OCI-LY3 (cell line): ENCODE data around the gene SRSF4.

Source experiments
- H2AFZ ChIP-seq: fragments of 200-600, 300-600 bp; shearing (Covaris generic); 2 replicates; pipeline ENCODE4 v1.6.0; 2014; ENCODE audit warnings: antibody characterized with exemption, low read depth, low read length
- H3K27ac ChIP-seq: fragments of 200-600, 300-600 bp; sonication (generic); 2 replicates; pipeline ENCODE4 v1.5.1; 2014; ENCODE audit warnings: mild to moderate bottlenecking, low read length, moderate library complexity, mixed read lengths
- H3K27me3 ChIP-seq: fragments of 200-600, 300-600 bp; sonication (generic); 2 replicates; pipeline ENCODE4 v1.6.1; 2014; ENCODE audit warnings: low read depth, low read length, mixed read lengths
- H3K36me3 ChIP-seq: fragments of 200-600, 300-600 bp; sonication (generic); replicated peaks from 2 replicates; pipeline ENCODE3; 2014; ENCODE audit warnings: low read depth, low read length, mixed read lengths
- H3K4me1 ChIP-seq: fragments of 300-600, 200-600 bp; sonication (generic); 2 replicates; pipeline ENCODE4 v1.6.1; 2014; ENCODE audit warnings: low read length, mixed read lengths
- H3K4me2 ChIP-seq: fragments of 200-600, 300-600 bp; sonication (generic); 2 replicates; pipeline ENCODE4 v1.6.1; 2014; ENCODE audit warnings: low read length, mixed read lengths
- H3K4me3 ChIP-seq: fragments of 300-600, 200-600 bp; sonication (generic); 2 replicates; pipeline ENCODE4 v1.5.1; 2014; ENCODE audit warnings: antibody characterized with exemption, mild to moderate bottlenecking, low read length, moderate library complexity
- H3K79me2 ChIP-seq: fragments of 300-600, 200-600 bp; shearing (Covaris generic); 2 replicates; pipeline ENCODE4 v1.6.1; 2014; ENCODE audit warnings: mild to moderate bottlenecking, low read length, mixed read lengths
- H3K9ac ChIP-seq: fragments of 300-600, 200-600 bp; shearing (Covaris generic); 2 replicates; pipeline ENCODE4 v1.6.0; 2014; ENCODE audit warnings: mild to moderate bottlenecking, low read length, moderate library complexity
- H3K9me3 ChIP-seq: fragments of 200-600, 300-600 bp; shearing (Covaris generic); 2 replicates; pipeline ENCODE4 v1.6.1; 2014; ENCODE audit warnings: low read length, mixed read lengths; ENCODE audit not compliant: insufficient read depth
- H4K20me1 ChIP-seq: fragments of 200-600, 300-600 bp; sonication (generic); 2 replicates; pipeline ENCODE4 v1.6.1; 2016; ENCODE audit warnings: low read length, mixed read lengths; ENCODE audit not compliant: insufficient read depth
- EZH2phosphoT487 ChIP-seq: fragments of 200-600 bp; shearing (Covaris generic); IDR thresholded peaks from 2 replicates; pipeline ENCODE4 v1.6.1; 2018; ENCODE audit warnings: antibody characterized with exemption, mixed run types, low read depth
- TF ChIP-seq, protein P1 (sequence below): fragments of 200-600, 300-600 bp; sonication (generic); IDR thresholded peaks from 2 replicates; pipeline ENCODE4 v1.5.1; 2014; ENCODE audit warnings: antibody characterized with exemption, low read length, low read depth

SRSF4 gene

DNA sequence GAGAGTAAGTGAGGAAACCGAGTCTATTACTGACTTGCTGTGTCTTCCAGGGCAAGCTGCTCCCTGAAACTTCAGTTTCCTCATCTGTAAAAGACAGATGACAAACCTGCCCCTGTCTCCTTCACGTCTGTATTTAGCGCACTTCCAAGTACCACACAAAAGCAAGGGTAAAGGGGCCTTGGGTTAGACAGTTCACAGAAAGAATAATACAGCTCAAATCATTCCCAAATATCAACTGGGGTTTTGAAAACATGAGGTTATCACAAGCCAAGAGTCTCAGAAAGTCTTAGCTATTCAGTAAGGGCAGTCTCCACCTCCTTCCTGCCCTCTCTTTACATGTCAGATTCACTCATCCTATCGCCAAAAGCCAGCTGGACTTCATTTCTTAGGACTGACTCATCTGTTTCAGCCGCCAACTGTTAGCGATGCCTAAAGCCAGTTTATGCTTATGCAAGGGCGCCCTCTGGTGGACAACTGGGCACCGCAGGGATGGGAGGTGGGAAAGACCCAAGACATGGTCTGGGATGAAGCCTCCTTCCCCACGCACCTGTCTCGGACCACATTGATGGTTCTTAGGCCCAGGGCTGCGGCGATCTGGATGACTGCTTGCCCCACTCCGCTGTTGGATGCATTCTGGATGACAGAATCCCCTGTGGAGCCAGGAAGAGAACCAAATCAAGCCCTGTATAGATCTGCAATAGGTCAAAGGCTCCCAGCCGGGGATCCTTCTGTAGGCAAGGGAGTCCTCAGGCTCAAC, 21.1 kb upstream of the SRSF4 start:
- no peak overlapping the region for H2AFZ ChIP-seq
- no peak overlapping the region for H3K4me3 ChIP-seq
- peaks cover 3% of the 10 kb centered on the region; the same call in 1 of the 2 replicates for H3K4me1 ChIP-seq
- no peaks in the 10 kb centered on the region for H3K9me3 ChIP-seq
- H3K9ac ChIP-seq: no peak overlapping the region
- peak overlapping the region; percentile 14; the same call in 1 of the 2 replicates for H3K4me2 ChIP-seq
- no peaks in the 10 kb centered on the region for H3K79me2 ChIP-seq
- H3K36me3 ChIP-seq: no peaks in the 10 kb centered on the region
- no peak overlapping the region for H3K27ac ChIP-seq
- H3K27me3 ChIP-seq: no peaks in the 10 kb centered on the region
- no peak for TF ChIP-seq EZH2phosphoT487
- TF ChIP-seq, protein P1, sequence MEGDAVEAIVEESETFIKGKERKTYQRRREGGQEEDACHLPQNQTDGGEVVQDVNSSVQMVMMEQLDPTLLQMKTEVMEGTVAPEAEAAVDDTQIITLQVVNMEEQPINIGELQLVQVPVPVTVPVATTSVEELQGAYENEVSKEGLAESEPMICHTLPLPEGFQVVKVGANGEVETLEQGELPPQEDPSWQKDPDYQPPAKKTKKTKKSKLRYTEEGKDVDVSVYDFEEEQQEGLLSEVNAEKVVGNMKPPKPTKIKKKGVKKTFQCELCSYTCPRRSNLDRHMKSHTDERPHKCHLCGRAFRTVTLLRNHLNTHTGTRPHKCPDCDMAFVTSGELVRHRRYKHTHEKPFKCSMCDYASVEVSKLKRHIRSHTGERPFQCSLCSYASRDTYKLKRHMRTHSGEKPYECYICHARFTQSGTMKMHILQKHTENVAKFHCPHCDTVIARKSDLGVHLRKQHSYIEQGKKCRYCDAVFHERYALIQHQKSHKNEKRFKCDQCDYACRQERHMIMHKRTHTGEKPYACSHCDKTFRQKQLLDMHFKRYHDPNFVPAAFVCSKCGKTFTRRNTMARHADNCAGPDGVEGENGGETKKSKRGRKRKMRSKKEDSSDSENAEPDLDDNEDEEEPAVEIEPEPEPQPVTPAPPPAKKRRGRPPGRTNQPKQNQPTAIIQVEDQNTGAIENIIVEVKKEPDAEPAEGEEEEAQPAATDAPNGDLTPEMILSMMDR: peak; percentile 83
- H4K20me1 ChIP-seq: no peaks in the 10 kb centered on the region

DNA sequence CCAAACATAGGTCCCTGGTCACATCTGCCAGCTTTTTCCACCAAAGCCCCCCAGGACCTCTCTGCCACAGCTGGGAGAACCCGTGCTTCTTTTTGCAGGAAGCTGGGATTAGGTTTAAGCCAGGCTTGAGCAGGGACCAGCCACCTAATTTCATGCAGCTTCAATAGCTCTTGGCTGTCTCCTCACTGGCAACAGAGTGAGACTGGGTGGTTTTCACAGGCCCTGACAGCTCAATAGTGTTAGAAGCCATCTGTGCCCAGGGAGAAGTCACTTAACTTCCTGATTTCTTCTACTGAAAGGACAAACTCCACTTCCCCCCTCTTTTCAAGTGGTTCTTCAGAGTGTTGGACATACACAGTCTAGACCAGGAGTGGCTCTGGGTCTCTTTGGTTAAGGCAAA, 20.4 kb upstream of the SRSF4 start:
- Histone ChIP-seq H3K27ac (no peak overlapping the region), H3K36me3 (no peaks in the 10 kb centered on the region), H3K9me3 (no peaks in the 10 kb centered on the region), H2AFZ (no peak overlapping the region), H3K4me1 (peaks cover 3% of the 10 kb centered on the region; the same call in 1 of the 2 replicates), H3K27me3 (no peaks in the 10 kb centered on the region), H3K79me2 (no peaks in the 10 kb centered on the region), H4K20me1 (no peaks in the 10 kb centered on the region), H3K9ac (no peak overlapping the region), H3K4me2 (no peak overlapping the region), H3K4me3 (no peak overlapping the region)
- TF ChIP-seq EZH2phosphoT487: no peak
- TF ChIP-seq, protein P1: no peak

DNA sequence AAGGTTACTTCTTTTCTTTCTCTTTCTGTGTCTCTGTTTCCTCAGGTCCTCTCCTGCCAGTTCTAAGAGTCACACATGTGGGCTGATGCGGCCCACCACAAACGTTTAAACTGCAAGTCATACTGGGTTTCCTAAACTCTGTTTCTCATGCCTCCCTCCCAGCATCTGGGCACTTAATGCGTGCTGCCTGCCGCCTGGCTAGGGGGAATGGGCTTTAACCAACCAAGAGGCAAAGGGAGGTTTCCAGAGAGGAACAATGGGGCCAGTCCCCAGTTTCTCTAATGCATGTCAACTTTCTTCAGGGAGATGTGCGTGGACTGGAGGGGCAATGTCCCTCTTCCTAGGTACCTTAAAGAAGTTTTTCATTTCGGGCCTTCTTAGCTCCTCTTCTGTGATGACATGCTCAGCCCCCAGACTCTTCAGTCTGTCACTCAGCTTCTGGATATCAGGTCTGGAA, 19.9 kb upstream of the SRSF4 start:
- H2AFZ ChIP-seq: no peak overlapping the region
- H3K36me3 ChIP-seq: no peaks in the 10 kb centered on the region

DNA sequence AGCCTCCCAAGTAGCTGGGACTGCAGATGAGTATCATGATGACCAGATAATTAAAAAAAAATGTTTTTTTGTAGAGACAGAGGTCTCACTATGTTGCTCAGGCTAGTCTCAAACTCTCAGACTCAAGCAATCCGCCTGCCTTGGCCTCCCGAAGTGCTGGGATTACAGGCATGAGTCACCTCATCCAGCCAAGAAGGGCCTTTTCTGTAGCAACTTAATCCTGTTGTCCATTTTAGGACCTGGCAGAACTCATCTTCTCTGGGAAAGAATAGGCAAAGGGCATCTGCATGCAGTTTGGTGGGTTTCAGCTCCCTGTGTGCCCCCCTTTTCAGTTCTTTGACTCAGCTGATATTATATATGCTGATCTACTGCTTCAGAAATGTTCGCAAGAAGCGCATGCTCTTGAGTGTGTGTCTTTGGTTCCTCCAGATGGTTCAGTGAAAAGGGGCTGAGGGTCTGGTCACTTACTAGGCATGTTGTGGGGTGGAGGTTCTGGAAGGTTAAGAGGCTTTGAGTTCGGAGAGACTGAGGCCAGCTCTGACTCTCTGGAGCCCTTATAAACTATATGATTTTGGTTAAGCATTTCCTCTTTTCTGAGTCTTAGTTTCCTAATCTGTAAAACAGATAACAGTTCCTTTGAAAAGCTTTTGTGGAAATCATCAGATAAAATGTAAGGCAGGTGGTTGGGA, 19.4 kb upstream of the SRSF4 start:
- Histone ChIP-seq H3K4me2 (no peak overlapping the region), H3K9me3 (no peaks in the 10 kb centered on the region), H3K36me3 (no peaks in the 10 kb centered on the region), H3K79me2 (no peaks in the 10 kb centered on the region), H4K20me1 (no peaks in the 10 kb centered on the region), H3K4me3 (no peak overlapping the region), H3K9ac (no peak overlapping the region), H3K4me1 (peaks cover 3% of the 10 kb centered on the region; the same call in 1 of the 2 replicates), H3K27ac (no peak overlapping the region), H3K27me3 (no peaks in the 10 kb centered on the region), H2AFZ (no peak overlapping the region)
- no peak for TF ChIP-seq EZH2phosphoT487
- TF ChIP-seq, protein P1: no peak

More for the DNA sequence above, 19.9 kb upstream of the SRSF4 start:
- TF ChIP-seq EZH2phosphoT487: no peak
- TF ChIP-seq, protein P1: no peak
- Histone ChIP-seq H3K79me2 (no peaks in the 10 kb centered on the region), H3K4me2 (no peak overlapping the region), H3K4me3 (no peak overlapping the region), H3K9ac (no peak overlapping the region), H3K27ac (no peak overlapping the region), H3K9me3 (no peaks in the 10 kb centered on the region), H3K4me1 (peaks cover 3% of the 10 kb centered on the region; the same call in 1 of the 2 replicates), H3K27me3 (no peaks in the 10 kb centered on the region), H4K20me1 (no peaks in the 10 kb centered on the region)
